Eye (tissue), 1 donor: ENCODE measurements around the gene PCDHGA6.

Experiments used
- DNase-seq: peaks from one replicate; pipeline ENCODE4 v3.0.0-alpha.2; 2015

Gene PCDHGA6

GRCh38 chr5:141422742-141423291 lies 49.1 kb downstream of the PCDHGA6 start:
- DNase-seq: no peak

- no peak for DNase-seq
Observed at GRCh38 chr5:141427783-141428426, 54.2 kb downstream of the PCDHGA6 start.
